Measurements from ENCODE around the gene SOWAHA.

- TF ChIP-seq CTCF (conservative IDR thresholded peaks at IDR 0.05; ENCODE audit: low read depth, low read length) (no peak), SMC3 (IDR thresholded peaks at IDR 0.05; ENCODE audit: low read depth, low read length) (no peak), ELK1 (IDR thresholded peaks at IDR 0.05; ENCODE audit: borderline replicate concordance, low read depth, low read length) (no peak), USF2 (IDR thresholded peaks at IDR 0.05; ENCODE audit: low read depth, low read length) (no peak), POLR2A (IDR thresholded peaks at IDR 0.05; ENCODE audit: low read depth, low read length) (no peak), RCOR1 (IDR thresholded peaks at IDR 0.05; ENCODE audit: insufficient replicate concordance, low read length) (no peak), MAZ (IDR thresholded peaks at IDR 0.05; ENCODE audit: borderline replicate concordance, low read depth, low read length) (no peak), CEBPB (IDR thresholded peaks at IDR 0.05; ENCODE audit: low read depth, low read length) (no peak), MXI1 (IDR thresholded peaks at IDR 0.05; ENCODE audit: borderline replicate concordance, low read depth, low read length) (no peak), BHLHE40 (IDR thresholded peaks at IDR 0.05; ENCODE audit: low read depth, low read length) (no peak), FOS (IDR thresholded peaks at IDR 0.05; ENCODE audit: low read depth, low read length) (no peak), MAFK (IDR thresholded peaks at IDR 0.05; ENCODE audit: low read depth, low read length) (no peak), RFX5 (IDR thresholded peaks at IDR 0.05; ENCODE audit: low read depth, low read length) (no peak)
These were observed 23.9 kb upstream of the SOWAHA start for GRCh38 chr5:132788990-132789886.
